Measurements from ENCODE around the gene AHCTF1. TPM values are rescaled to one million over a fixed set of nuclear protein-coding genes. Genes with fewer than 3 reads are reported as not detected.
"Not testable (repeated sequence)": the region's sequence is repeated elsewhere in the genome, so short reads cannot be mapped to it uniquely, and the experiment has no call there.

The AHCTF1 gene
- total RNA-seq, 3 donors from 2014 or later (not counting 1 experiment from before 2014, with no cell fraction given): 46.5 to 50.2 (median 47.4) TPM

DNA sequence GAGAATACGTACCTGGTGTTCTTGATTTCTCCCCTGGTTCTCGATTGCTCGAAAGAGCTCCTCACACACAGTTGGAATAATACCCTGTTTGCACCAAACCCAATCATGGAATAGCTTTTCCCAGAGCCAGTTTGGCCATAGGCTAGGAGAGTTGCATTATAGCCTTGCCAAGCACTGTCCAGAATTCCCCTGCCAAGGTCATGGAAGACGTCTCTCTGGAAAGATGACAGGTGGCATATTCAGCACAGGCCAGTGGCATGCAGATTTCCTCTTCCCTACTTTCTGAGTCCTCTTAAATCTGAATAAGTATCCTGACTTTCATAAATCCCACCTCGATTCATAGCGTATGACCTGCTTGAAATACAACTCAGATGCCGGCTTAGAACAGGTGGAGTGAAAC lies 111.1 kb downstream of the AHCTF1 start:
- H3K36me3 ChIP-seq (ENCODE audit: control insufficient read depth, insufficient read depth, low read length): no peaks in the 10 kb centered on the region
- Mint-ChIP-seq H3K27ac (peak overlapping the region; percentile 9 to 44), H3K9me3 (no peaks in the 10 kb centered on the region), H3K4me1 (peaks cover 21 to 29% of the 10 kb centered on the region in 2 donors), H3K27me3 (ENCODE audit: low read depth in 2 of 2) (peaks cover 12 to 36% of the 10 kb centered on the region in 2 donors), H3K4me3 (no peak overlapping the region), H3K36me3 (no peaks in the 10 kb centered on the region)
- no peak for DNase-seq
- peaks cover 3% of the 10 kb centered on the region for H3K9me3 ChIP-seq (ENCODE audit: control insufficient read depth, insufficient read depth, low read length)
- H3K4me3 ChIP-seq (ENCODE audit: low read length): no peak overlapping the region
- peaks cover 12% of the 10 kb centered on the region for H3K4me1 ChIP-seq (ENCODE audit: control insufficient read depth, insufficient read depth, low read length)
- ATAC-seq: no peak
- WGBS (ENCODE audit: insufficient coverage): 59% methylated on average over 7 of the region's 7 CpGs
- H3K27me3 ChIP-seq (ENCODE audit: control insufficient read depth, insufficient read depth, low read length): peaks cover 2% of the 10 kb centered on the region
- TF ChIP-seq, protein P1, sequence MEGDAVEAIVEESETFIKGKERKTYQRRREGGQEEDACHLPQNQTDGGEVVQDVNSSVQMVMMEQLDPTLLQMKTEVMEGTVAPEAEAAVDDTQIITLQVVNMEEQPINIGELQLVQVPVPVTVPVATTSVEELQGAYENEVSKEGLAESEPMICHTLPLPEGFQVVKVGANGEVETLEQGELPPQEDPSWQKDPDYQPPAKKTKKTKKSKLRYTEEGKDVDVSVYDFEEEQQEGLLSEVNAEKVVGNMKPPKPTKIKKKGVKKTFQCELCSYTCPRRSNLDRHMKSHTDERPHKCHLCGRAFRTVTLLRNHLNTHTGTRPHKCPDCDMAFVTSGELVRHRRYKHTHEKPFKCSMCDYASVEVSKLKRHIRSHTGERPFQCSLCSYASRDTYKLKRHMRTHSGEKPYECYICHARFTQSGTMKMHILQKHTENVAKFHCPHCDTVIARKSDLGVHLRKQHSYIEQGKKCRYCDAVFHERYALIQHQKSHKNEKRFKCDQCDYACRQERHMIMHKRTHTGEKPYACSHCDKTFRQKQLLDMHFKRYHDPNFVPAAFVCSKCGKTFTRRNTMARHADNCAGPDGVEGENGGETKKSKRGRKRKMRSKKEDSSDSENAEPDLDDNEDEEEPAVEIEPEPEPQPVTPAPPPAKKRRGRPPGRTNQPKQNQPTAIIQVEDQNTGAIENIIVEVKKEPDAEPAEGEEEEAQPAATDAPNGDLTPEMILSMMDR (IDR thresholded peaks at IDR 0.05): no peak
- intact Hi-C loops (cut with micrococcal nuclease): no loop called here
- H3K27ac ChIP-seq (ENCODE audit: low read length): no peak overlapping the region

GRCh38 chr1:246817778-246818177 lies 114.0 kb downstream of the AHCTF1 start:
- H3K27ac Mint-ChIP-seq: peak overlapping the region in 1 of 2 donors; percentile 30
- H3K27ac ChIP-seq (ENCODE audit: low read length); H3K36me3 ChIP-seq (ENCODE audit: control insufficient read depth, insufficient read depth, low read length); H3K9me3 Mint-ChIP-seq; H3K27me3 ChIP-seq (ENCODE audit: control insufficient read depth, insufficient read depth, low read length); H3K4me3 ChIP-seq (ENCODE audit: low read length); intact Hi-C loops (cut with micrococcal nuclease); H3K36me3 Mint-ChIP-seq; ATAC-seq; H3K9me3 ChIP-seq (ENCODE audit: control insufficient read depth, insufficient read depth, low read length); H3K4me3 Mint-ChIP-seq: not testable (repeated sequence)
- peaks cover 14% of the 10 kb centered on the region for H3K4me1 ChIP-seq (ENCODE audit: control insufficient read depth, insufficient read depth, low read length)
- WGBS (ENCODE audit: insufficient coverage): 100% methylated on average over 1 of the region's 9 CpGs
- H3K4me1 Mint-ChIP-seq: peaks cover 27 to 29% of the 10 kb centered on the region in 2 donors
- DNase-seq: peak in 1 of 2 donors; percentile 68
- H3K27me3 Mint-ChIP-seq (ENCODE audit: low read depth in 2 of 2): peaks cover 13 to 16% of the 10 kb centered on the region in 2 donors

DNA sequence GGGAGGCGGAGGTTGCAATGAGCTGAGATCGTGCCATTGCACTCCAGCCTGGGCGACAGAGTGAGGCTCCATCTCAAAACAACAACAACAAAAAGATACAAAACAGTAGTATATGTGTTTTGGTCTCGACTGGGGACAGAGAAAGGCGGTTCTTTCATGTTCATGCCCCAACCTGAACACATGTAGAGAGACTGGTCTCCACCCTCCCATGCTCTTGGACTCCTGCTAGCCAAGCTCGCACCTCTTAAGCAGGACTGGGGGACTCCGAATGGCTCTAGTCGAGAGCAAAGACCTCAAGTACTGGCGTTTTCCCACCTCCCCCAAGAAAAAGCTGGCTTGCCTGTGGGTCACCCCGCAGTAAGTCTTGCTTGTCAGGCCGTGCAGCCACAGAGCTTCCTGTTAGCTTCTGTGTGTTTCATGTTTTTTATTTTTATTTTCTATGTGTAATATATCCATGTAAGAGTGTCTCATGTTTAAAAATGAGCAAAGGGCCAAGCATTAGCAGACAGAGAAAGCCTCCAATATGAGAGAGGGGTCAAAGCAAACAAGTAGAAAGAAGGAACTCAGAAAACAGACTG lies 116.0 kb downstream of the AHCTF1 start:
- H3K36me3 ChIP-seq (ENCODE audit: control insufficient read depth, insufficient read depth, low read length): no peaks in the 10 kb centered on the region
- TF ChIP-seq, protein P1 (IDR thresholded peaks at IDR 0.05): no peak
- peaks cover 14% of the 10 kb centered on the region for H3K4me1 ChIP-seq (ENCODE audit: control insufficient read depth, insufficient read depth, low read length)
- no peak overlapping the region for H3K27ac ChIP-seq (ENCODE audit: low read length)
- H3K36me3 Mint-ChIP-seq: no peaks in the 10 kb centered on the region
- no peak overlapping the region for H3K4me3 Mint-ChIP-seq
- ATAC-seq: peak in 2 of 3 donors; percentile 57 to 75
- DNase-seq: no peak
- no peak overlapping the region for H3K4me3 ChIP-seq (ENCODE audit: low read length)
- intact Hi-C loops (cut with micrococcal nuclease): no loop called here
- H3K27ac Mint-ChIP-seq: no peak overlapping the region
- H3K9me3 Mint-ChIP-seq: no peaks in the 10 kb centered on the region
- H3K9me3 ChIP-seq (ENCODE audit: control insufficient read depth, insufficient read depth, low read length): peaks cover 3% of the 10 kb centered on the region
- peaks cover 2% of the 10 kb centered on the region for H3K27me3 ChIP-seq (ENCODE audit: control insufficient read depth, insufficient read depth, low read length)
- peaks cover 16 to 19% of the 10 kb centered on the region in 2 donors for H3K4me1 Mint-ChIP-seq
- 22% methylated on average over 8 of the region's 11 CpGs for WGBS (ENCODE audit: insufficient coverage)
- H3K27me3 Mint-ChIP-seq (ENCODE audit: low read depth in 2 of 2): peaks cover 6 to 9% of the 10 kb centered on the region in 2 donors

DNA sequence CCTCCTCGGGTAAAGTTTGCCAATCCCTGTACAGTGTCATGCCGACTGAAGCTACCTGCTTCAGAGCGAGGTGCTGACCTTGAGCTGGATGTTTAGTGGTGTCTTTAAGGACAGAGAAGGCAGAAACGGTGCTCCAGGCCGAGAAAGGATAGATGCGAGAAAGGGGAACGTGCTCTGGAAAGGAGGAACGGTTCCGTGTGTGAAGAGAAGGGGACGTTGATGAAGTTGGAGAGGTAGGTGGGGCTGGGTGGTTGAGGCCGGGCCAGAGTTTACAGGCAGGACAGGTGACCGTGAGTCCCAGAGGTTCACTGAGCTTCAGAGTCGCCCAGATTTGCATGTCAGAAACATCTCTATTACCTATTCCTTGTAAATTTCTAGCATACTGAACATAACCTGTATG lies 116.9 kb downstream of the AHCTF1 start:
- WGBS (ENCODE audit: insufficient coverage): 90% methylated on average over 13 of the region's 13 CpGs

DNA sequence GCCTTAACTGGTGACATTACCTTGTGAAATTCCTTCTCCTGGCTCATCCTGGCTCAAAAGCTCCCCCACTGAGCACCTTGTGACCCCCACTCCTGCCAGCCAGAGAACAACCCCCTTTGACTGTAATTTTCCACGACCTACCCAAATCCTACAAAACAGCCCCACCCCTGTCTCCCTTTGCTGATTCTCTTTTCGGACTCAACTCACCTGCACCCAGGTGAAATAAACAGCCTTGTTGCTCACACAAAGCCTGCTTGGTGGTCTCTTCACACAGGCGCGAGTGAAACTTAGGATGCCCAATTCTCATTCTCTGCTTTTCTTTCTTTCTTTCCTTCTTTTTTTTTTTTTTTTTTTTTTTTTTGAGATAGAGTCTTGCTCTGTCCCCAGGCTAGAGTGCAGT lies 118.4 kb downstream of the AHCTF1 start:
- H3K27me3 ChIP-seq (ENCODE audit: control insufficient read depth, insufficient read depth, low read length); H3K36me3 Mint-ChIP-seq; H3K27me3 Mint-ChIP-seq (ENCODE audit: low read depth in 2 of 2); H3K4me3 Mint-ChIP-seq; H3K36me3 ChIP-seq (ENCODE audit: control insufficient read depth, insufficient read depth, low read length); intact Hi-C loops (cut with micrococcal nuclease); H3K4me1 ChIP-seq (ENCODE audit: control insufficient read depth, insufficient read depth, low read length); ATAC-seq; H3K9me3 Mint-ChIP-seq; DNase-seq; H3K27ac ChIP-seq (ENCODE audit: low read length); H3K4me3 ChIP-seq (ENCODE audit: low read length); H3K9me3 ChIP-seq (ENCODE audit: control insufficient read depth, insufficient read depth, low read length); H3K27ac Mint-ChIP-seq: not testable (repeated sequence)
- peaks cover 12 to 14% of the 10 kb centered on the region in 2 donors for H3K4me1 Mint-ChIP-seq
- WGBS (ENCODE audit: insufficient coverage): 75% methylated on average over 2 of the region's 4 CpGs

More for the DNA sequence above, 116.9 kb downstream of the AHCTF1 start:
- DNase-seq (no peak), ATAC-seq (no peak)
- TF ChIP-seq, protein P1 (IDR thresholded peaks at IDR 0.05): no peak
- Mint-ChIP-seq H3K27me3 (ENCODE audit: low read depth in 2 of 2) (peaks cover 0 to 6% of the 10 kb centered on the region in 2 donors), H3K36me3 (no peaks in the 10 kb centered on the region), H3K27ac (no peak overlapping the region), H3K4me3 (no peak overlapping the region), H3K4me1 (peaks cover 12 to 14% of the 10 kb centered on the region in 2 donors), H3K9me3 (no peaks in the 10 kb centered on the region)
- intact Hi-C loops (cut with micrococcal nuclease): no loop called here
- Histone ChIP-seq H3K27ac (ENCODE audit: low read length) (no peak overlapping the region), H3K9me3 (ENCODE audit: control insufficient read depth, insufficient read depth, low read length) (peaks cover 3% of the 10 kb centered on the region), H3K4me1 (ENCODE audit: control insufficient read depth, insufficient read depth, low read length) (peaks cover 10% of the 10 kb centered on the region), H3K36me3 (ENCODE audit: control insufficient read depth, insufficient read depth, low read length) (no peaks in the 10 kb centered on the region), H3K27me3 (ENCODE audit: control insufficient read depth, insufficient read depth, low read length) (no peaks in the 10 kb centered on the region), H3K4me3 (ENCODE audit: low read length) (no peak overlapping the region)
